H1 (cell line): ENCODE results near the gene JPH3. TPM values are rescaled to one million over a fixed set of nuclear protein-coding genes. Genes with fewer than 3 reads are reported as not detected.

Experiments
- CTCF ChIA-PET: fragments of 300-600 bp; sonication (Branson Sonifier 250); formaldehyde crosslinking; loops from one replicate; lab custom pipeline; 2021; ENCODE audit not compliant: partially characterized antibody; lab: Charles Lee
- POLR2A ChIA-PET: fragments of 300-600 bp; sonication (Branson Sonifier 250); formaldehyde crosslinking; loops from one replicate; lab custom pipeline; 2021; ENCODE audit warnings: inconsistent platforms; ENCODE audit not compliant: partially characterized antibody; lab: Charles Lee
- DNase-seq, 2 experiments: peaks; one replicate each; pipeline versions ENCODE4 v3.0.0 to v3.0.0-alpha.2; 2010 to 2022; ENCODE audit warnings: low spot score in 2 of 2, low read depth in 1 of 2, mixed read lengths in 1 of 2
- FAIRE-seq: peaks from 2 replicates; lab custom pipeline; 2011; peaks lifted over from hg19 to GRCh38; lab: Jason Lieb, UNC
- H2AFZ ChIP-seq: 2 replicates; pipeline ENCODE4 v1.8.1; 2012; ENCODE audit warnings: low read length, inconsistent platforms
- H2AK5ac ChIP-seq: 2 replicates; pipeline ENCODE4 v1.6.1; 2013; ENCODE audit warnings: low read depth, low read length
- H2BK120ac ChIP-seq: replicated peaks from 2 replicates; pipeline ENCODE3; 2013; ENCODE audit warnings: low read depth, low read length, inconsistent platforms
- H2BK12ac ChIP-seq: 2 replicates; pipeline ENCODE4 v1.6.1; 2013; ENCODE audit warnings: low read depth, low read length
- H2BK15ac ChIP-seq: 2 replicates; pipeline ENCODE4 v1.6.1; 2013; ENCODE audit warnings: low read length
- H2BK20ac ChIP-seq: 2 replicates; pipeline ENCODE4 v1.6.1; 2013; ENCODE audit warnings: low read length
- H2BK5ac ChIP-seq: 2 replicates; pipeline ENCODE4 v1.6.1; 2013; ENCODE audit warnings: low read depth, low read length
- H3K14ac ChIP-seq: 2 replicates; pipeline ENCODE4 v1.6.1; 2013; ENCODE audit warnings: inconsistent platforms; ENCODE audit not compliant: insufficient read length
- H3K18ac ChIP-seq: 2 replicates; pipeline ENCODE4 v1.6.1; 2013; ENCODE audit warnings: low read length; ENCODE audit errors: extremely low read depth
- H3K23ac ChIP-seq: 2 replicates; pipeline ENCODE4 v1.6.1; 2013; ENCODE audit warnings: inconsistent platforms; ENCODE audit not compliant: insufficient read length
- H3K23me2 ChIP-seq: 2 replicates; pipeline ENCODE4 v1.6.1; 2013; ENCODE audit warnings: low read depth, low read length
- H3K27ac ChIP-seq: 2 replicates; pipeline ENCODE4 v1.6.1; 2011; ENCODE audit warnings: low read depth, low read length, inconsistent platforms
- H3K27me3 ChIP-seq, 4 experiments: replicated peaks in 1 of 4; 1 replicate in 1 of 4; 2 replicates in 3 of 4; pipeline versions ENCODE4 v1.6.1 to v1.8.1; 2011 to 2013; ENCODE audit warnings: low read length in 3 of 4, mild to moderate bottlenecking in 3 of 4, inconsistent platforms in 2 of 4, mixed read lengths in 2 of 4, moderate library complexity in 1 of 4; ENCODE audit not compliant: control insufficient read depth in 3 of 4, insufficient read depth in 3 of 4; ENCODE audit errors: extremely low read depth in 1 of 4
- H3K36me3 ChIP-seq, 4 experiments: 2 replicates each; pipeline versions ENCODE4 v1.6.1 to v1.8.1; 2011 to 2013; ENCODE audit warnings: mild to moderate bottlenecking in 4 of 4, low read length in 3 of 4, moderate library complexity in 2 of 4, control low read depth in 1 of 4, inconsistent platforms in 1 of 4; ENCODE audit not compliant: insufficient read depth in 4 of 4, control insufficient read depth in 2 of 4
- H3K4ac ChIP-seq: replicated peaks from 2 replicates; pipeline ENCODE3; 2013; ENCODE audit warnings: low read length, low read depth, mixed read lengths, inconsistent platforms; ENCODE audit not compliant: insufficient read length
- H3K4me1 ChIP-seq, 4 experiments: replicated peaks in 1 of 4; 1 replicate in 1 of 4; 2 replicates in 3 of 4; pipeline versions ENCODE4 v1.6.1 to v1.8.1; 2011 to 2013; ENCODE audit warnings: low read length in 3 of 4, inconsistent platforms in 2 of 4, mixed read lengths in 1 of 4; ENCODE audit not compliant: insufficient read depth in 4 of 4, control insufficient read depth in 3 of 4
- H3K4me2 ChIP-seq, 2 experiments: 2 replicates each; pipeline versions ENCODE4 v1.6.1 to v1.8.1; 2011 to 2013; ENCODE audit warnings: low read depth in 2 of 2, low read length in 2 of 2, control low read depth in 1 of 2, inconsistent platforms in 1 of 2, mild to moderate bottlenecking in 1 of 2; ENCODE audit not compliant: insufficient read depth in 1 of 2
- H3K4me3 ChIP-seq, 4 experiments: fragments of 200-600, 300-600 bp in 1 of 4; sonication (generic), shearing (Covaris generic), sonication (Bioruptor Twin) in 1 of 4; 2 replicates each; pipeline versions ENCODE4 v1.5.1 to v1.8.1; 2011 to 2016; ENCODE audit warnings: low read length in 4 of 4, low read depth in 3 of 4, control low read depth in 2 of 4, inconsistent platforms in 2 of 4, mild to moderate bottlenecking in 2 of 4, mixed read lengths in 1 of 4, moderate library complexity in 1 of 4; ENCODE audit not compliant: insufficient read depth in 2 of 4; ENCODE audit errors: extremely low read depth in 1 of 4
- H3K56ac ChIP-seq: replicated peaks from 2 replicates; pipeline ENCODE3; 2013; ENCODE audit warnings: low read depth, mild to moderate bottlenecking, mixed read lengths, low read length, inconsistent platforms; ENCODE audit not compliant: insufficient read length
- H3K79me1 ChIP-seq: 2 replicates; pipeline ENCODE4 v1.6.1; 2013; ENCODE audit warnings: low read depth, low read length, control low read depth
- H3K79me2 ChIP-seq, 2 experiments: 2 replicates each; pipeline versions ENCODE4 v1.6.1 to v1.8.1; 2012 to 2013; ENCODE audit warnings: low read length in 2 of 2, mild to moderate bottlenecking in 2 of 2, inconsistent platforms in 1 of 2; ENCODE audit not compliant: insufficient read depth in 2 of 2, control insufficient read depth in 1 of 2
- H3K9ac ChIP-seq, 4 experiments: replicated peaks in 1 of 4; 1 replicate in 1 of 4; 2 replicates in 3 of 4; pipeline versions ENCODE4 v1.6.1 to v1.8.1; 2011 to 2013; ENCODE audit warnings: low read depth in 3 of 4, low read length in 3 of 4, control low read depth in 2 of 4, mild to moderate bottlenecking in 2 of 4, moderate library complexity in 2 of 4, inconsistent platforms in 1 of 4; ENCODE audit errors: extremely low read depth in 1 of 4
- H3K9me3 ChIP-seq, 2 experiments: 2 replicates each; pipeline versions ENCODE4 v1.6.1 to v1.8.1; 2012 to 2013; ENCODE audit warnings: mild to moderate bottlenecking in 2 of 2, moderate library complexity in 2 of 2, control low read depth in 1 of 2, inconsistent platforms in 1 of 2, low read depth in 1 of 2, low read length in 1 of 2, mixed read lengths in 1 of 2; ENCODE audit not compliant: insufficient read depth in 2 of 2
- H4K20me1 ChIP-seq, 2 experiments: replicated peaks in 1 of 2; 2 replicates each; pipeline versions ENCODE3 to v1.8.1; 2011 to 2013; ENCODE audit warnings: inconsistent platforms in 2 of 2, low read length in 2 of 2, mild to moderate bottlenecking in 1 of 2; ENCODE audit not compliant: insufficient read depth in 2 of 2, control insufficient read depth in 1 of 2
- H4K5ac ChIP-seq: 2 replicates; pipeline ENCODE4 v1.6.1; 2013; ENCODE audit warnings: low read length, low read depth, mixed read lengths, inconsistent platforms; ENCODE audit not compliant: insufficient read length
- H4K8ac ChIP-seq: 2 replicates; pipeline ENCODE4 v1.8.0; 2013; ENCODE audit warnings: mild to moderate bottlenecking, moderate library complexity, low read length, inconsistent platforms; ENCODE audit not compliant: insufficient read depth; ENCODE audit errors: extremely low read depth
- H4K91ac ChIP-seq: replicated peaks from 2 replicates; pipeline ENCODE3; 2013; ENCODE audit warnings: low read length, mixed read lengths, inconsistent platforms; ENCODE audit not compliant: insufficient read length
- BACH1 ChIP-seq: IDR thresholded peaks from 2 replicates; pipeline ENCODE4 v1.6.1; 2012; ENCODE audit warnings: low read length, improper control_type of control experiment
- GABPA ChIP-seq: IDR thresholded peaks from 2 replicates; pipeline ENCODE4 v1.6.1; 2011; ENCODE audit warnings: mild to moderate bottlenecking, low read length, moderate library complexity, borderline replicate concordance; ENCODE audit not compliant: insufficient read depth
- JUND ChIP-seq: IDR thresholded peaks from 2 replicates; pipeline ENCODE4 v1.6.1; 2011; ENCODE audit warnings: mild to moderate bottlenecking, improper control_type of control experiment, low read length
- SIN3A ChIP-seq, 2 experiments: IDR thresholded peaks in 1 of 2; conservative IDR thresholded peaks in 1 of 2; 2 replicates each; pipeline ENCODE4 v1.6.1; 2011 to 2012; ENCODE audit warnings: low read length in 2 of 2, improper control_type of control experiment in 1 of 2, low read depth in 1 of 2, mild to moderate bottlenecking in 1 of 2
- WGBS, 2 experiments: shearing (Covaris generic) in 1 of 2; methylation state at CpG; one replicate each; pipeline versions ENCODE4 v1.1.6 to v1.1.7; 2013 to 2015; ENCODE audit warnings: low lambda C conversion rate in 2 of 2, mixed read lengths in 2 of 2, inconsistent platforms in 1 of 2, low coverage in 1 of 2, missing lambda C conversion rate in 1 of 2; ENCODE audit not compliant: insufficient replicate concordance in 2 of 2, insufficient coverage in 1 of 2, insufficient read length in 1 of 2; ENCODE audit errors: extremely low coverage in 1 of 2, missing lambda C conversion rate in 1 of 2; 5-methylcytosine and 5-hydroxymethylcytosine counted together
- polyA plus RNA-seq, 7 experiments: library from polyadenylated mRNA; depleted of rRNA in 3 of 7; stranded (reverse) in 5 of 7; unstranded in 2 of 7; fragments of >200 nt in 5 of 7; fragments of 200-250 nt in 2 of 7; gene quantifications; 1 replicate in 5 of 7; 2 replicates in 1 of 7; 4 replicates in 1 of 7; pipeline versions ENCODE4 v1.2.1 to v1.2.3, GENCODE V29; 2011 to 2013; ENCODE audit warnings: missing spikeins in 2 of 7, mixed read lengths in 2 of 7
- total RNA-seq: library from RNA; stranded (reverse); fragmentation: NEBNext Ultra II Directional; extraction: Animal tissue kit (Norgen Biotek cat#: 25700); gene quantifications from 2 replicates; pipeline ENCODE4 v1.2.1, GENCODE V29; 2021
- TF ChIP-seq, protein P1 (sequence below): IDR thresholded peaks from 2 replicates; pipeline ENCODE4 v1.6.1; 2012; ENCODE audit warnings: inconsistent platforms

JPH3 gene
- total and polyA plus RNA-seq, 2 of the 8 experiments (the other 6 are each of a cell fraction or from before 2014, with no cell fraction given) = 10.3 to 28.3 TPM

DNA sequence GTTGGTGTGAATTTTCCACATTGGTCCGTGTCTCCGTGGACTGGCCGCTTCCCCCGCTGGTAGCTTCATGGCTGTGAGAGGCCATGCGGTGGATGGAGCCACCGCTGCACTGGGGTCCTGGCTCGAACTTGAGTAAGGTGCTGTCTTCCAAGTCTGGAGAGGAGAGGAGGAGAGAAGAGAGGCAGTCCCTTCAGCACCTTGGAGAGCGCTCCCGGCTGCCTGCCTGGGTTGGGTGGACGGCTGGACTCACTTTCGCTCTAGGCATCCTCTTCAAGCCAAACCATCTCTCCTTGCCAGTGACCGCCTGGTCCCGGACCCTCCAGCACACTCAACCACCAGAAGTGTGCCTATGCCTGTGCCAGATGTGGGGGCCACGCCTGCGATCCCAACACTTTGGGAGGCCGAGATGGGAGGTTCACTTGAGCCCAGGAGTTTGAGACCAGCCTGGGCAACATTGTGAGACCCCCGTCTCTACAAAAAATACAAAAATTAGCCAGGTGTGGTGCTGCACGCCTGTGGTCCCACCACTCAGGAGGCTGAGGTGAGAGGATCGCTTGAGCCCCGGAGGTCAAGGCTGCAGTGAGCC, 6.2 kb downstream of the JPH3 start:
- Histone ChIP-seq H3K23me2 (peaks cover 4% of the 10 kb centered on the region), H4K91ac (no peak overlapping the region), H3K4me3 (no peak overlapping the region), H2AK5ac (no peak overlapping the region), H3K79me2 (peaks cover 0 to 18% of the 10 kb centered on the region in 2 experiments; a peak in 2 of 4 replicates), H2BK15ac (no peak overlapping the region), H2BK5ac (no peak overlapping the region), H4K8ac (no peak overlapping the region), H4K20me1 (peaks cover 37 to 50% of the 10 kb centered on the region in 2 experiments), H3K9ac (no peak overlapping the region), H3K18ac (no peak overlapping the region), H3K9me3 (no peaks in the 10 kb centered on the region), H2BK20ac (no peak overlapping the region), H2BK12ac (no peak overlapping the region), H3K36me3 (no peaks in the 10 kb centered on the region; a peak in 1 of 8 replicates), H3K4ac (no peak overlapping the region), H3K4me2 (no peak overlapping the region), H4K5ac (no peak overlapping the region), H2BK120ac (no peak overlapping the region), H3K79me1 (peaks cover 14% of the 10 kb centered on the region), H3K14ac (no peak overlapping the region), H3K56ac (no peak overlapping the region), H3K27ac (no peak overlapping the region), H3K27me3 (peaks cover 0 to 6% (median 0%) of the 10 kb centered on the region in 4 experiments; a peak in 2 of 7 replicates), H3K4me1 (peaks cover 0 to 7% (median 4%) of the 10 kb centered on the region in 4 experiments; a peak in 5 of 7 replicates), H3K23ac (no peak overlapping the region), H2AFZ (no peak overlapping the region)
- DNase-seq (peak in 1 of 2 experiments; percentile 90), FAIRE-seq (no peak)
- no peak for TF ChIP-seq JUND
- TF ChIP-seq GABPA = peak; percentile 61; the same call in 1 of the 2 replicates
- TF ChIP-seq BACH1 = no peak
- peak; percentile 86 to 95; a peak in 3 of 4 replicates for TF ChIP-seq SIN3A (conservative IDR thresholded peaks at IDR 0.05 in 1 of 2, IDR thresholded peaks at IDR 0.05 in 1 of 2; ENCODE audit: low read depth in 1 of 2, low read length in 2 of 2)
- TF ChIP-seq, protein P1, sequence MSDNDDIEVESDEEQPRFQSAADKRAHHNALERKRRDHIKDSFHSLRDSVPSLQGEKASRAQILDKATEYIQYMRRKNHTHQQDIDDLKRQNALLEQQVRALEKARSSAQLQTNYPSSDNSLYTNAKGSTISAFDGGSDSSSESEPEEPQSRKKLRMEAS = peak; percentile 45; the same call in 1 of the 2 replicates
- 74% methylated on average over 20 of the region's 20 CpGs; no CpG with 5 or more reads in 1 of the 2 experiments for WGBS, 2 experiments
- ChIA-PET POLR2A (interaction anchor here (0.6 to 1.0 kb wide), 3 partner anchors 75 to 853 kb away, joined by 3 read pairs; no protein-coding TSS in a partner anchor), CTCF (interaction anchor here (0.6 to 5.7 kb wide), 12 partner anchors 10 to 188 kb away, joined by 3 to 39 read pairs (median 3); no protein-coding TSS in a partner anchor)
